Gastrocnemius medialis (tissue), 4 donors: ENCODE data around the gene SUCLG2. TPM values are rescaled to one million over a fixed set of nuclear protein-coding genes. Genes with fewer than 3 reads are reported as not detected.

ENCODE experiments used
- ATAC-seq, 2 donors: fragments of 150-250 bp; one replicate each; pipeline ENCODE4 v1.9.1; 2016
- DNase-seq, 2 donors: peaks; one replicate each; pipeline ENCODE4 v3.0.0-alpha.2; 2019
- H3K27ac ChIP-seq, 4 donors: fragments of 200-600 bp; sonication (generic); 1 replicate in 1 of 4; 2 replicates in 3 of 4; pipeline ENCODE4 v1.5.1; 2016 to 2018; ENCODE audit warnings: mild to moderate bottlenecking in 2 of 4, moderate library complexity in 1 of 4
- H3K27me3 ChIP-seq, 3 donors: fragments of 200-600 bp; sonication (generic) in 2 of 3; 1 replicate in 1 of 3; 2 replicates in 2 of 3; pipeline versions ENCODE4 v1.5.1 to v1.6.0; 2016 to 2019; ENCODE audit warnings: mild to moderate bottlenecking in 1 of 3, moderate library complexity in 1 of 3
- H3K36me3 ChIP-seq, 2 donors: fragments of 200-600 bp; sonication (generic) in 1 of 2; one replicate each; pipeline ENCODE4 v1.5.1; 2017 to 2018
- H3K4me1 ChIP-seq, 2 donors: fragments of 200-600 bp; sonication (generic) in 1 of 2; one replicate each; pipeline ENCODE4 v1.5.1; 2016 to 2017; ENCODE audit warnings: mild to moderate bottlenecking in 2 of 2
- H3K4me3 ChIP-seq, 4 donors: fragments of 200-600 bp; sonication (generic) in 3 of 4; 1 replicate in 1 of 4; 2 replicates in 3 of 4; pipeline ENCODE4 v1.5.1; 2016 to 2019; ENCODE audit warnings: mild to moderate bottlenecking in 2 of 4
- H3K9me3 ChIP-seq, 3 donors: fragments of 200-600 bp; sonication (generic) in 2 of 3; 1 replicate in 1 of 3; 2 replicates in 2 of 3; pipeline ENCODE4 v1.5.1; 2016 to 2019
- CTCF ChIP-seq, 5 experiments: fragments of 450-650 bp in 3 of 5; fragments of 200-600 bp in 2 of 5; sonication (generic) in 2 of 5; IDR thresholded peaks in 4 of 5; conservative IDR thresholded peaks in 1 of 5; 1 replicate in 4 of 5; 2 replicates in 1 of 5; pipeline ENCODE4 v1.5.1; 2016 to 2019; ENCODE audit warnings: antibody characterized with exemption in 5 of 5, mild to moderate bottlenecking in 3 of 5, moderate library complexity in 3 of 5
- POLR2A ChIP-seq, 2 donors: fragments of 450-650 bp; IDR thresholded peaks; one replicate each; pipeline ENCODE4 v1.6.1; 2017; ENCODE audit warnings: antibody characterized with exemption in 2 of 2, mild to moderate bottlenecking in 2 of 2, moderate library complexity in 2 of 2
- in situ Hi-C, 4 donors: fragments of 200-750 bp; cut with MboI; loops; one replicate each; pipeline versions ENCODE4 v1.15.0 to v1.8.0; 2017; ENCODE audit warnings: low sequenced_read_pairs in 4 of 4
- intact Hi-C: fragments of 100-400 bp; cut with DNase I; formaldehyde crosslinking; loops from one replicate; pipeline ENCODE4 v1.15.1; 2023; ENCODE audit warnings: low total_unique reads
- total RNA-seq, 4 donors: library from RNA; depleted of rRNA; stranded (reverse); fragments of >200 nt; gene quantifications; one replicate each; pipeline versions ENCODE4 v1.1.0 to v1.2.3, GENCODE V29; 2016

The SUCLG2 gene
- total RNA-seq, 4 donors from 2014 or later: 64.3 to 106 (median 73.2) TPM

- Histone ChIP-seq H3K27me3 (no peaks in the 10 kb centered on the region), H3K36me3 (no peaks in the 10 kb centered on the region), H3K4me1 (peaks cover 6 to 16% of the 10 kb centered on the region in 2 donors), H3K27ac (no peak overlapping the region), H3K9me3 (no peaks in the 10 kb centered on the region), H3K4me3 (no peak overlapping the region)
- intact Hi-C loops (no loop called here), in situ Hi-C loops (no loop called here)
- ATAC-seq: no peak
- TF ChIP-seq CTCF (IDR thresholded peaks at IDR 0.05 in 4 of 5, conservative IDR thresholded peaks at IDR 0.05 in 1 of 5) (no peak), POLR2A (IDR thresholded peaks at IDR 0.05) (no peak)
- DNase-seq: no peak
Observed at GRCh38 chr3:67507584-67507983, 146.8 kb downstream of the SUCLG2 start.

GRCh38 chr3:67500709-67501108 is 153.7 kb downstream of the SUCLG2 start:
- Histone ChIP-seq H3K27ac (no peak overlapping the region), H3K4me1 (no peaks in the 10 kb centered on the region), H3K36me3 (no peaks in the 10 kb centered on the region), H3K27me3 (no peaks in the 10 kb centered on the region), H3K4me3 (no peak overlapping the region), H3K9me3 (no peaks in the 10 kb centered on the region)
- ATAC-seq (no peak), DNase-seq (no peak)
- intact Hi-C loops (no loop called here), in situ Hi-C loops (no loop called here)
- TF ChIP-seq CTCF (IDR thresholded peaks at IDR 0.05 in 4 of 5, conservative IDR thresholded peaks at IDR 0.05 in 1 of 5) (no peak), POLR2A (IDR thresholded peaks at IDR 0.05) (no peak)

GRCh38 chr3:67497746-67498145 is 156.7 kb downstream of the SUCLG2 start:
- in situ Hi-C loops (no loop called here), intact Hi-C loops (no loop called here)
- DNase-seq (no peak), ATAC-seq (no peak)
- peaks cover 0 to 7% of the 10 kb centered on the region in 2 donors for H3K36me3 ChIP-seq
- H3K27ac ChIP-seq: no peak overlapping the region
- H3K27me3 ChIP-seq: no peaks in the 10 kb centered on the region
- TF ChIP-seq CTCF (IDR thresholded peaks at IDR 0.05 in 4 of 5, conservative IDR thresholded peaks at IDR 0.05 in 1 of 5): no peak
- no peak for TF ChIP-seq POLR2A (IDR thresholded peaks at IDR 0.05)
- H3K9me3 ChIP-seq: no peaks in the 10 kb centered on the region
- no peak overlapping the region for H3K4me3 ChIP-seq
- no peaks in the 10 kb centered on the region for H3K4me1 ChIP-seq

- H3K27me3 ChIP-seq: no peaks in the 10 kb centered on the region
- in situ Hi-C loops (no loop called here), intact Hi-C loops (no loop called here)
- no peak overlapping the region for H3K4me3 ChIP-seq
- peak overlapping the region in 1 of 4 donors; percentile 3 for H3K27ac ChIP-seq
- TF ChIP-seq POLR2A (IDR thresholded peaks at IDR 0.05) (no peak), CTCF (IDR thresholded peaks at IDR 0.05 in 4 of 5, conservative IDR thresholded peaks at IDR 0.05 in 1 of 5) (no peak)
- ATAC-seq (peak; percentile 60 to 77), DNase-seq (no peak)
- H3K36me3 ChIP-seq: peaks cover 0 to 7% of the 10 kb centered on the region in 2 donors
- no peaks in the 10 kb centered on the region for H3K9me3 ChIP-seq
- H3K4me1 ChIP-seq: no peaks in the 10 kb centered on the region
Observed at GRCh38 chr3:67495751-67496150, 158.7 kb downstream of the SUCLG2 start.

- ATAC-seq (no peak), DNase-seq (no peak)
- Histone ChIP-seq H3K27me3 (no peaks in the 10 kb centered on the region), H3K36me3 (peaks cover 0 to 7% of the 10 kb centered on the region in 2 donors), H3K4me1 (no peaks in the 10 kb centered on the region), H3K4me3 (no peak overlapping the region), H3K27ac (no peak overlapping the region), H3K9me3 (no peaks in the 10 kb centered on the region)
- TF ChIP-seq CTCF (IDR thresholded peaks at IDR 0.05 in 4 of 5, conservative IDR thresholded peaks at IDR 0.05 in 1 of 5) (no peak), POLR2A (IDR thresholded peaks at IDR 0.05) (no peak)
- in situ Hi-C loops: no loop called here
- intact Hi-C loops: no loop called here
Observed at GRCh38 chr3:67493808-67494207, 160.6 kb downstream of the SUCLG2 start.
